NCI-H446 (cell line): Measurements from ENCODE around the gene GTF3C5.

Experiments
- DNase-seq, 2 experiments: peaks; one replicate each; lab custom pipeline; 2025; lab: John Stamatoyannopoulos, UW

GTF3C5 gene

DNA sequence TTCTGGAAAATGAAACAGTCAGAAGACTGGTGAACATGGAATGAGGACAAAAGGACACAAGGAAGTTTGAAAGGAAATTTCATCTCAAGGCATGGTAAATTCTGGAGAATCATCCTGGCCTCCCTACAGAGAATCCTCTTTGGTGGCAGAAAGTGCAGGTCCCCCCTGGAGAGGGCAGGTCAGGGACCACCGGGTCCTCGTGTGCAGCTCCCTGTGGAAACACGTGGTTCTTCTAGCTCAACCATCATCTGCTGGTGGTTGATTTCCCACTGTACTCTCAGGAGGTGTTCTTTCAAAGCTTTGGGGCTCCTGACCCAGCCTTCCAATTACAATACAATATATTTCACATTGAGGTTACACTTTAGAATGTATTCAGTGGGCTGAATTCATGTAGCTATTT lies 2.6 kb upstream of the GTF3C5 start:
- no peak for DNase-seq

DNA sequence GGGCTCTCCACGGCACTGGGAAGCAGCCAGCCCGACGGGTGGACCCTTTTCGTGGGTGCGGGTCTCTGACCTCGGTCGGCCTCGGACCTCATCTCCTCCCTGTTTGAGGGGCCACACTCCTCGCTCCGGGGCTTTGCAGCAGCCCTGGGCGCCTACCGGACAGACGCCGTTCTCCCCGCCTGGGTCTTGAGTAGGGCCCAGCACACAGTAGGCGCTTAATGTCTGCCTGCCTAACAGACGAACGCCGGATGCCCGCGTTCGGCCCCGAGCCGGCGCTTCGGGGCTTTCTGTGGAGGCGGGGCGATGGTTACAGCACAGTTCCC lies 842 bp upstream of the GTF3C5 start:
- no peak for DNase-seq

DNA sequence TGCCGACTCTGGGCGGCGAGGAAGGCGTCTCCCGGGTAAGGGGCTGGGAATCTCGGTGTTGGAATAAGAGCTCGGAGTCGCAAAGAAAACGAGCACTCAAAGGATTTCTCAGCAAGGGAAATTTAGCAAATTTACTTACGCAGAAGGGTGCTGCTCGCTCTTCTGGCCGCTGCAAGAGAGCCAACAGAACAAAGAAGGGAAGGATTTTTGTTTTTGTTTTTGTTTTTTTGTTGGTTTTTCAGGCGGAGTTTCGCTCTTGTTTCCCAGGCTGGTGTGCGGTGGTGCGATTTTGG lies 279 bp downstream of the GTF3C5 start:
- no peak for DNase-seq

DNA sequence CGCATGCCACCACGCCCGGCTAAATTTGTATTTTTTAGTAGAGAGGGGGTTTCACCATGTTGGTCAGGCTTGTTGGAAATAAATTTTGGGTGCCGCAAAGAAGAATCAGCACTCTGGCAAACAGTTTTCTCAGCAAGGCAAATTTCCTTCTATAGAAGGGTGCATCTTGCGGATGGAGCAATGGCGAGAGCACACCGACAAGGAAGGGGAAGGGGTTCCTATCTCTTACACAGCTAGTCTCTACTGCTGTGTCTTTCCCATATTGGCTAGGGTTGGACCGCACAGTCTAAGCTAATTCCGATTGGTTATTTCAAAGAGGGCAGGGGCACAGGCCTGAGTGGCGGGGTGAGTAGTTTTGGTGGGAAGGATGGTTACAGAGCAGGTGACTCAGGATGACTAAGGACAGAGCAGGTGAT lies 707 bp downstream of the GTF3C5 start:
- DNase-seq: no peak

DNA sequence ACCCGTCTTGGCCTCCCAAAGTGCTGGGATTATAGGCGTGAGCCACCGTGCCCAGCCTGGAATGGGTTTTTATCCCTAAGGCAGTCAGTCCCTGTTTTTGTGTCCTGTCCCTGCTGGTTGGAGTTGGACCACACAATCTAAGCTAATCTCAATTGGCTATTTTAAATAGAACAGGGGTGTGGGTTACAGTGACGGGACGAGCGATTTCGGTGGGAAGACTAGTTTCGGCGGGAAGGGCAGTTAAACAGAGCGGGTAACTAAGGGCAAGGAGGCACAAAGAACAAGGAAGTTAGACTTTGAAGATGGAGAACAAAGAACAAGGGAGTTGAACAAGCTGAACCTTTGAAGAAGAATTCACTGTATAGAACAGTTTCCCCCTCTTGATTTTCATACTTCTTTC lies 1.4 kb downstream of the GTF3C5 start:
- no peak for DNase-seq

DNA sequence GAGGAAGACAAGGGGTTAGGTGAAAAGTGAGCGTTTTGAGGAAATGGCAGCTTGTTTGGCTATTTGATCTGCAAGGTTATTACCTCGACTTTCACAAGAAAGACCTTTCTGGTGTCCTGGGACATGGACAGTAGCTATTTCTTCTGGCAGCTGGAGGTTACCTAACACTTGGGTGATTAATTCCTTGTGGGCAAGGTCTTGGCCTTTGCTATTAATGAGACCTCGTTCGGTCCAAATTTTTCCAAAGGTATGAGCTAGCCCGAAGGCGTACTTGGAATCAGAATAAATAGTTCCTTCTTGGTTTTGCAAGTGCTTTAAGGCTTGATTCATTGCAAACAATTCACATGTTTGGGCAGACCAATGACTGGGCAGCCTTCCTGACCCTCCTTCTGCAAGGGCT lies 4.9 kb downstream of the GTF3C5 start:
- DNase-seq: no peak

DNA sequence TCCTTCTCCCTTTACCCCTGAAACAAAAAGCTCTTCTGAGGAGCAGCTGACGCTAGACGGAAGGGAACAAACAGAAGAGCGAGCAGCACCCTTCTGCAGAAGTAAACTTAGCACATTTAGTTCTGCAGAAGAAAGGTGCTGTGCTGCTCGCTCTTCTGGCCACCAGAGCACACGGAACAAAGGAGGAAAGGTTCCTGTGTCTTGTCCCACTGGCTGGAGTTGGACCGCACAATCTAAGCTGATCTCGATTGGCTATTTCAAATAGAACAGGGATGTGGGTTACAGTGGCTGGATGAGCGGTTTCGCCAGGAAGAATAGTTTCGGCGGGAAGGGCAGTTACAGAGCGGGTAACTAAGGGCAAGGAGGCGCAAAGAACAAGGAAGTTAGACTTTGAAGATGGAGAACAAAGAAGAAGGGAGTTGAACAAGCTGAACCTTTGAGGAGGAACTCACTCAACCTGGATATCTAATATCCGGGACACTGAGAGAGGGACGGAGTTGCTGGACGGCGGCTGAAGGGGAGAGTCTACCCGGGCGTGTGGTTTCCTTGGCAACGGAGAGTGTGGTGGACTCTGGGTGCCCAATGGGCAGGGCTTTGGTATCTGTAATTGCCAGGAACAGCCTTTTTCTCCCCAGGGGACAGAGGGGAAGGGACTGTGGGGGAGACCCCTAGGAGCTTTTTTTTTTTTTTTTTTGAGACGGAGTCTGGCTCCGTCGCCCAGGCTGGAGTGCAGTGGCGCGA lies 7.1 kb downstream of the GTF3C5 start:
- no peak for DNase-seq

DNA sequence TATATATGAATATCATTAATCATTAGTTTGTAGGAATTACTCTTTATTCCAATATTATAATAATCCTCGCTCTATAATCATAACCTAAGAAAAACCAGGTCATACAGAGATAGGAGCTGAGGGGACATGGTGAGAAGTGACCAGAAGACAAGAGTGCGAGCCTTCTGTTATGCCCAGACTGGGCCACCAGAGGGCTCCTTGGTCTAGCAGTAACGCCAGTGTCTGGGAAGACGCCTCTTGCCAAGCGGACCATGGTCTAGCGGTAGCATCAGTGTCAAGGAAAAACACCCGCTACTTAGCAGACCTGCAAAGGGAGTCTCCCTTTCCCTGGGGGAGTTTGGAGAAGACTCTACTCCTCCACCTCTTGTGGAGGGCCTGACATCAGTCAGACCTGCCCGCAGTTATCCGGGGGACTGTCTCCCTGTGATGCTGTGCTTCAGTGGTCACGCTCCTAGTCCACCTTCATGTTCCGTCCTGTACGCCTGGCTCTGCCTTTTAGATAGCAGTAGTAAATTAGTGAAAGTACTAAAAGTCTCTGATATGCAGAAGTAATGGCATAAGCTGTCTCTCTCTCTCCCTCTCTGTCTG lies 10.2 kb downstream of the GTF3C5 start:
- DNase-seq: peak in 1 of 2 experiments; percentile 4

DNA sequence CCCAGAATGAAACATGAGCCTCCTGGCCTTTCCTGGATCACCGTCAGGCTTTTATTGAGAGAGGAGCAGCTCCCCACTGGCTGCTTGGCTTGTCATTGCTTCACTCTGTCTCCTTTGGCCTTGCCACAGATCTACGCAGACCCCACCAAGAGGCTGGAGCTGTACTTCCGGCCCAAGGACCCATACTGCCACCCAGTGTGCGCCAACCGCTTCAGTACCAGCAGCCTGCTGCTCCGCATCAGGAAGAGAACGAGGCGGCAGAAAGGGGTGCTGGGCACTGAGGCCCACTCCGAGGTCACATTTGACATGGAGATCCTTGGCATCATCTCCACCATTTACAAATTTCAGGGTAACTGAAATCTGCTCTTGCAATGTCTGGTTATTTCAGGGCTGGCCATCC lies 11.2 kb downstream of the GTF3C5 start:
- no peak for DNase-seq

DNA sequence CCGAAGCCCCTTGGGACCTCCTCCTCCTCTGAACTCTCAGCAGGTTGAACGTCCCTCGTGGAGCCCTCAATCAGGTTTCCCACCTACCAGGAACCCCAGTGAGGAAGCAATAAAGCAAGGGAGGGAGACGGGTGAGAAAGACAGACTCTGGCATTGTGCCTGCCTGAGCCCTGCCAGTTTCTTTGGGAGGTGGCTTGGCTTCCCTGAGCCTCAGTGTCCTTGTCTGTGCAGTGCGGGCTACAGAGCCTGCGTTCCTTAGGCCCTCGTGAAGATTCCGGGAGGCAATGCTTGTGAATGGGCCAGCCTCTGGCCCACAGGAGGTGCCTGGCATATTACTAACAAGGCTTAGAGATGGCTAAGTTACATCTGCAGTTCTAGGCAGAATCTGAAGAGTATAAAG lies 11.9 kb downstream of the GTF3C5 start:
- no peak for DNase-seq

DNA sequence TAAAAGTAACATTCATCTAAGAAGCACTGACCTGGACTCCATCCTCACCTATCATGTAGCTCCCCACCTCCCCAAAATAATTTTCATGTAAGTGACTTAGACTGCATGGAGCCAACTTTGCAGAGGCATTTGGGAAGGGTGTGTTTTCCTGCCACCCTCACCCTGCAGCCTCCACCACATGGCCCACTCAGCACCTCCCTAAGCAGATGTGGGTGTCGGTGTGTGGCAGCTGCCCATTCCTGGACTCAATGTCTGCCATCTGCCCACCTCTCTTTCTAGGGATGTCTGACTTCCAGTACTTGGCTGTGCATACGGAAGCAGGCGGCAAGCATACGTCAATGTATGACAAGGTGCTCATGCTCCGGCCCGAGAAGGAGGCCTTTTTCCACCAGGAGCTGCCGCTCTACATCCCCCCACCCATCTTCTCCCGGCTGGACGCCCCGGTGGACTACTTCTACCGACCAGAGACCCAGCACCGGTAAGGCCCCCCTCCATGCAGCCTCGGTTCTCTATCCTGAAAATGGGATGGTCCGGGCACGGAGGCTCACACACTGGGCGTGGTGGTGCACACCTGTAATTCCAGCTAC lies 12.7 kb downstream of the GTF3C5 start:
- DNase-seq: no peak

DNA sequence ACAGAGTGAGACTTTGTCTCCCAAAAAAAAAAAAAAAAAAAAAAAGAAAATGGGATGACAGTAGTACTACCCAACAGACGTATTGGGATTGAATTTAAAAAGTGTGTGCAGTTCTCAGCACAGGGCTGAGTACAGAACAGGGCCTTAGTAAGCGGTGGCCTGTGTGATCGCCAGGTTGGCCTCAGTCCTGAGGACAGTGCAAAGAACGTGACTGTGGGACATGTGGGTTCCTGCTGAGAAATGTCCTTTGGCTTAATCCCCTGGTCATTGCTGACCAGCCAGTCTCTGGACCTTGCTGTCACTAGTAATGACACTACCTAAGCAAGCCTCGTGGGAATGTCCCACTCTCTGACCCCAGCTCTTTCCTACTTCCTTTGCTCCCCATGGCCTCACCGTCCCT lies 13.3 kb downstream of the GTF3C5 start:
- DNase-seq: no peak

DNA sequence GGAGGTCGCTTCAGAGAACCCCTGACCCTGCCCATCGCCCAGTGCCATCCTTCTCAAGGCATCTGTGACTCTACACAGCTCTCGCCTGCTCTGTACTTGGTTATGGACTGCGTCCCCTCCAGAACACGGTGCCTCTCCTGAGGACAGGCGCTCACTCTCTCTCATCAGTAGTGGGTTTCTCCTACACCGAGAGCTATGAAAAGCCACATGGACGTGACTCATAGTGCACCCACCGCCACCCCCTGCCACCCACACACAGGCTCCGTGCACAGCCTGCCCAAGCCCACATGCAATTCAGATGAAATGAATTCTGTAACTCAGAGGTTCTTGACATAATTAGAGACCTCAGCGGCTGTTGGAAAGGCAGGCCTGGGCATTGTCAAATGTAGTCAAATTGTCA lies 13.9 kb downstream of the GTF3C5 start:
- no peak for DNase-seq

DNA sequence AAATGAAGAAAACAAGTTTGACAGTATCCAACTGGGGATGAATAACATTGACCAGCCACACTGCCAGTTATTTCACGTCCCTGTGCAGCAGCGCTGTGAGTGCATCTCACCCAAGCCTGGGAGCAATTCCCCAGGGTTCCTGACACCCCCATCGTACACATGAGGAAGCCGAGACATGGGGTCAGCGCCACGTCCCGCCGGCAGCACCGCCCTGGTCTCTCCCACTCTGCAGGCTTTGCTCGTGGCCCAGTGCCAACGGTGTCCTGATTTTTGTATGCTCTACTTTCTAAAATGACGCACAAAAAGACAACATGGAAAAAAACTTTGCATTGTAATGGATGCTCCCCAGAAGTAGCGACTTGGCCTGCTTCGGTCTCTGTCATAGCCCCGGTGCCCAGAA lies 14.3 kb downstream of the GTF3C5 start:
- no peak for DNase-seq

DNA sequence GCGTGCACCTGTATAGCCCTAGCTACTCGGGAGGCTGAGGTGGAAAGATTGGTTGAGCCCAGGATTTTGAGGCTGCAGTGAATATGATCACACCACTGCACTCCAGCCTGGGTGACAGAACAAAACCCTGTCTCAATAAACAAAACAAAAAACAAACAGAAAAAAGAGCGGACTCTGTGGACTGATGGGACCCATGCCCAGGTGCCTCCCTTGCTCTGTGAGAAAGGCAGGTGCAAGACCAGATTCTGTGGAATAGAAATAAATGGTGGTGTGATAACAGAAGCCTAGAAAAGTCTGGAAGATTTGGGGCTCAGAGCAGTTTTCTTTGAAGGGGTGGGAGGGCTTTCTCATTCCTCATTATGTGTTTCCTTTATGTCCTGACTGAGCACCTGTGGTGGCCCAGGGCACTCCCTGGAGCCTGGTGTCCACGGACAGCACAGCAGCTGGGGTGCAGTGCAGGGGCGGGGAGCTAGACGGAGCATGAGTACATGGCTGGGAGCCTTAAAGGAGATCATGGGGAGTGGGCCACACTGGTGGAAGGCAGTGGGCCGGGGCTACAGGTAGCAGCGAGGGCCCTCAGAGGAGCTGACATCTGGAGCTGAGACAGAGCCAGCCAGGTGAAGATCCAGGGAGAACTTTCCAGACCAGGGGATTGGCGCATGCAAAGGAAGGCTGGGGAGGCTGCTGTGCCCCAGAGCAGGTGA lies 15.6 kb downstream of the GTF3C5 start:
- DNase-seq: no peak

DNA sequence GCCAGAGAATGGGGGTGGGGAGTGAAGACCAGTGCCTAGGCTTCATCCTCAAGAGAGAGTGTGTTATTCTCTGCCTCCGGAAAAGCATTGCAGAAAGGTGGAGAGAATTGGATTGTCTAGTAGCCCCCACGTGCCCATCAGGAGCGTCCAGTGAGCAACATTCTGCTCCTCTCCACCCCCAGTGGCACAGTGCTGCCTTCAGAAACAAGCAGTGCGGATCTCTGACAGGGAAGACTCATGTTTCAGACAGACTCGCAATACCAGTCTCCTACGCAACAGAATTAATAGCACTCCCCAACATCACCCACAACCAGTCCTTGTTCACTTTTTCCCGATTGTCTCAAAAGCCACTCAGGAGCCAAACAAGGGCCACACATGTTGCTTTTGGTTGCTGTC lies 16.1 kb downstream of the GTF3C5 start:
- DNase-seq: no peak

DNA sequence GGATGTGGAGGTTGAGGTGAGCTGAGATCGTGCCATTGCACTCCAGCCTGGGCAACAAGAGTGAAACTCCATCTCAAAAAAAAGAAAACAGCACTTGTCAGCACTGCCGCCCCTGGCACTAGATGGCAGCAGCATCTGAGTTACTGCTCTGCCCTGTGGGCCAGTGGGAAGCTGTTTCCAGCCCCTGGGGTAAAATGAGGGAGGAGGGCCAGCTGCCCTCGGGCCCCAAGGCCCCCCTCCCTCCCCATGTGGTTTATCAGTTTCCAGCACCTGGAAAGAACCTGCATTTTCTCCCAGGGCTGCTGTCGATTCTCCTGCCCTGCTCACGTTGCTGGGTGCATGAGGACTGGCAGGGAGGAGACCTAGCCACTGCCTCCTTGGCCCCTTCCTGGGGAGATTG lies 17.8 kb downstream of the GTF3C5 start:
- DNase-seq: no peak

DNA sequence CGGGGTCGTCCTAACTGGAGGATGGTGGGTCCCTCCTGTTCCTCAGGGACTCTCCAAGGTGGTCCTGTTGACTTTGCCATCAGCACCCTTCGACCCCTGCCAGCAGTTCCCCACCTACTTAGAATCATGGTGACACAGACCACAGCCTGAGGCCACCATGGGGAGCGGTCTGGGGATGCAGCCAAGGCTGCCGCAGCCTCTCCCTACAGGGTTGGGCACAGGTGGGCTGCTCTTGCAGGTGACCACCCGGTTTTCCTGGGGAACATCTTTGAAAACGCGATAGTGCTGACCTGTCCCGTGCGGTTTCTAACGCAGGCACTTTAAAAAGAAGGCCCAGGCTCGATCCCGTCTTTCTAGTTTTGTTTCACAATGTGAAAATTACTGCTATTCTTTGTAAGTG lies 18.2 kb downstream of the GTF3C5 start:
- no peak for DNase-seq

DNA sequence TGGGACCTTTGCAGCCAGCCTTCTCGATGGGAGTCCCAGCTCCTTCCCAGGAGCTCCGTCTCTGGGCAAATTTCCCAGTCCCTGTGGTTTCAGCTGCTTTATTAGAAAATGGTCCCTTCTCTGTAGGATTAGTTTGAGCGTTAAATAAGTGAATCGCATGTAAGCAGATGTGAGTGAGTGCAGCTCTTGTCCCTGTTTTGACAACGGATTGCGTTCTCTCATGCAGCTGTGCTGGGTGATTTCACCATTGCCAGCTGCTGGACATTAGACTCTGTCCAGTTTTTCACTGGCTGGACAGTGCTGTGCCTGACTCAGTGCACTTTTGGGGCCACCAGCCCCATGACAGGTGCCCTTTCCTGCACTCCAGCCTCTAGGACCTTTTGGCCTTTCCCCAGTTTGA lies 19.3 kb downstream of the GTF3C5 start:
- no peak for DNase-seq

DNA sequence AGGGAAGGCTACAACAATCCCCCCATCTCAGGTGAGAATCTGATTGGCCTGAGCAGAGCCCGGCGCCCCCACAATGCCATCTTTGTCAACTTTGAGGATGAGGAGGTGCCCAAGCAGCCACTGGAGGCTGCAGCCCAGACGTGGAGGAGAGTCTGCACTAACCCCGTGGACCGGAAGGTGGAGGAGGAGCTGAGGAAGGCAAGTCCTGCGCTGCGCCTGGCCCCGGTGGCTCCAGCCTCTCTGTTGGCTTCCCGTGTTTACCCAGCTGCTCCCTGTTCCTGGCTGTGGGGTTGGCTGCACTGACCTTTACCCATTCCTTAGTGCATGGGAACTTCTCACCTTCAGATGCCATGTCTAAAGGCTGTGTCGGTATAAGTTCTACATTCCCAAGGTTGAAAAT lies 20.0 kb downstream of the GTF3C5 start:
- no peak for DNase-seq

DNA sequence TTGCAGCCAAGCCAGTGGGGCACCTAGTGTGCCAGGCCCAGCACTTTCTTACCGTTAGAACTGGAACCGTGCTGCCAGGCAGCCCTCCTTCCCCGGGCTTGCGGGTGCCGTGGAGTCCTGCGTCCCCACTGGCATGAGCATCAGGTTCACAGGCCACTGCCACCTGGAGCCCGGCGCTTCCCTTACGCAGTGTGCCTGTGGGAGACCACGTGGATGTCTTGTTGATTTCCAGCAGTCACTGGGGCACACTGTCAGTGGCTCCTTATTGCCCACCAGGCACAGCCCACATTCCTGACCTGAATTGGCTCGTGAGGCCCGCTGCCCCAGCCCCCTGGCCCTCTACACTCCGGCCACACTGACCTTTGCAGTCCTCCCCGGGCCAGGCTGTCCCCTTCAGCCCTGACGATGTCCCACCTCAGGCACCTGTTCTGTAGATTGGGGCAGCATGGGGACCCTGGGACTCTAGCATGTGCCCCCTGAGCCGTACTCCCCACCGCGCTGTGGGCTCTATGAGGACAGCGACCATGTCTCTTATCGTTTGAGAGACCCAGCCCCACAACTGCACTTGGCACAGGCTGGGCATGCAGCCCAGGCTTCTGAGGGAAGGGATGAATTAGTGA lies 20.6 kb downstream of the GTF3C5 start:
- no peak for DNase-seq

DNA sequence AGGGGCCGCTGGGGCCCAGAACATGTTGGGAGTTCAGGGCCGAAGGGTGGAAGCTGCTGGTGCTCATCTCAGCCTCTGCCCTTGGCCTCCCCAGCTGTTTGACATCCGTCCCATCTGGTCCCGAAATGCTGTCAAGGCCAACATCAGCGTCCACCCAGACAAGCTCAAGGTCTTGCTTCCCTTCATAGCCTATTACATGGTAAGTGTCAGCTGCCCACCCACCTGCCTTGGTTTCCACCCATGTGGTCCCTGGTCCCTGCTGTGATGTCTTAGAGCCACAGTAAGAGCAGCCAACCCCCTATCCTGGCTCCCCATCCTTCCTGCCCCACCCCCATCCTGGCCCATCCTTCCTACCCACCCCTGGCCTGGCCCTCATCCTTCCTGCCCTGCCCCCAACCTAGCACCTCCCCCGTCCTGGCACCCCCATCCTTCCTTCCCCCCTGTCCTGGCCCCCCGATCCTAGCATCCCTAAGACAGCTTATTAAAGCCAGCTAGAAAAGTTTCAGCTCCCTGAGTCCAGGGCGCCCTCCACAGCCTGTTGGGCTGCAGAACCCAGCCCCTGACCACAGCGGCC lies 21.3 kb downstream of the GTF3C5 start:
- DNase-seq: no peak
